Nucleus accumbens (tissue), 56 donors: Measurements from ENCODE around the gene HBD.

Experiments
- DNase-seq, 56 donors: peaks; one replicate each; lab custom pipeline; 2025; lab: John Stamatoyannopoulos, UW

Gene HBD

DNA sequence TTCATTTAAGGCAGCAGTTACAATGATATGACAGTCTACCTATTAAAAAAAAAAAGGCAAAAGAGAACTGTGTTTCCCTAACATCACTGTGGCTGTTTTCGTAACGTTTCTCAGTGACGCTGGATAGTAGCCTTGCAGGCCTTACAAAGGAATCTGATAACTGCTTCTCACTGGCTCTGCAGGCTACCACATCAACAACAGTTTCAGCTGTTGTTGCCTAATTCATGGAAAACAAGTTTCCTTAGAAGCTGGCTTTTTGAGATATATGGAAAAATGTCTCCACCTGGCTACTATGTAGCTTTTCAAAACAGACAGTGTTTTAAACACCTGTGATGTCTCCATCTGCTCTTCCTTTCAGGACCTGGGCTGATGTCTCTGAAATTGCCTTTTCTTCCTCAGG lies 37.6 kb downstream of the HBD start:
- DNase-seq: no peak

GRCh38 chr11:5196067-5196466 lies 38.2 kb downstream of the HBD start:
- no peak for DNase-seq

DNA sequence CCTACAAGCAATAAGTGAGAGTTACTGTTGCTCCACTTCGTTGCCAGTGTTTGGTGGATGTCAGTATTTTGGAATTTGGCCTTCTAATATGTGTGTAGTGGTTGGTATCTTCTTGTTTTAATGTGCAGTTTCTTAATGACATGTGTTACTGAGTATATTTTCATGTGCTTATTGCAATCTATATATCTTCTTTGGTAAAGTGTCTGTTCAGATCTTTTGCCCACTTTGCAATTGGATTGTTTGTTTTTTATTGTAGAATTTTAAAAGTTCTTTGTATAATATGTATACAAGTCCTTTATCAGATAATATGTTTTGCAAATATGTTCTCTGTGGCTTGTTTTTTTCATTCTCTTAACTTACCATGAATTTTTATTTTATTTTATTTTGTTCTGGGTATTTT lies 41.5 kb downstream of the HBD start:
- no peak for DNase-seq

- no peak for DNase-seq
These were observed 46.1 kb downstream of the HBD start for GRCh38 chr11:5188201-5188600.
